Thymus (tissue), 11 donors: ENCODE data around the gene SRY. TPM values are rescaled to one million over a fixed set of nuclear protein-coding genes. Genes with fewer than 3 reads are reported as not detected.
A peak's percentile ranks its signal among the peaks of the same experiment; 100 is the strongest.

Experiments used
- DNase-seq, 9 donors: peaks; one replicate each; pipeline ENCODE4 v3.0.0-alpha.2; 2013; ENCODE audit warnings: low spot score in 9 of 9, low read depth in 6 of 9, missing footprints in 1 of 9
- H3K27ac ChIP-seq, 2 donors: one replicate each; pipeline ENCODE4 v1.5.1; 2013; ENCODE audit warnings: control low read depth in 1 of 2, low read depth in 1 of 2, low read length in 1 of 2, mild to moderate bottlenecking in 1 of 2, moderate library complexity in 1 of 2
- H3K27me3 ChIP-seq, 2 donors: one replicate each; pipeline ENCODE4 v1.5.1; 2013; ENCODE audit warnings: low read length in 1 of 2; ENCODE audit not compliant: control insufficient read depth in 2 of 2, insufficient read depth in 1 of 2
- H3K36me3 ChIP-seq, 2 donors: one replicate each; pipeline ENCODE4 v1.5.1; 2013; ENCODE audit warnings: low read length in 1 of 2, mild to moderate bottlenecking in 1 of 2, moderate library complexity in 1 of 2; ENCODE audit not compliant: control insufficient read depth in 2 of 2, insufficient read depth in 2 of 2
- H3K4me1 ChIP-seq, 2 donors: one replicate each; pipeline ENCODE4 v1.5.1; 2013; ENCODE audit warnings: low read length in 2 of 2; ENCODE audit not compliant: control insufficient read depth in 2 of 2, insufficient read depth in 2 of 2
- H3K4me3 ChIP-seq, 2 donors: one replicate each; pipeline ENCODE4 v1.5.1; 2013; ENCODE audit warnings: low read length in 2 of 2, control low read depth in 1 of 2, mild to moderate bottlenecking in 1 of 2
- H3K9me3 ChIP-seq, 2 donors: one replicate each; pipeline ENCODE4 v1.5.1; 2013; ENCODE audit warnings: low read length in 1 of 2, mild to moderate bottlenecking in 1 of 2; ENCODE audit not compliant: control insufficient read depth in 2 of 2, insufficient read depth in 1 of 2
- WGBS: extraction: QIAGEN DNeasy Blood & Tissue Kit; methylation state at CpG from one replicate; pipeline ENCODE4 v1.1.7; 2013; 5-methylcytosine and 5-hydroxymethylcytosine counted together
- polyA plus RNA-seq: library from polyadenylated mRNA; stranded (reverse); fragments of 200-250 nt; gene quantifications from one replicate; pipeline ENCODE4 v1.2.3, GENCODE V29; 2013
- total RNA-seq: library from RNA; stranded (reverse); fragments of 120-200 nt; gene quantifications from one replicate; pipeline ENCODE4 v1.2.4, GENCODE V29; 2013
- donor health status: healthy.

SRY gene
- total and polyA plus RNA-seq, 2 donors, result 1.3 TPM; not detected in 1

DNA sequence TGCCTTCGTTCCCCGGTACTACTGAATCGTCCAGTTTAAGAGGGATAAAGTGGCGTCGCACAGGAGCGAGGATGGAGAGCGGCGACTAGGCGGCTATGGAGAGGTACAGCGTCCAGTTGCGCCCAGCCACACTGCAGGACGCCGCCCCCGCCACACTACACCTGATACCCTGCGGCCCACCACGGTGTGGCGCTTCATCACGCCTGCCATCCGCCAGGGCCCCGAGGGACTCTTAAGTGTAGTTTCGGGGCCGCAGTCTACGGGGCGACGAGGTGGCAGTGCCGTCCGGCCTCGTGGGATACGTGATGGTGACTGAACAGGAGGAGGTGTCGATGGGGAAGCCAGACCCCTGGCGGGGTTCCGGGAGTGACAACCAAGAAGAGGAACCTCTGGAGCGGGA is 2.3 kb upstream of the SRY start:
- WGBS, result 90% methylated on average over 33 of the region's 33 CpGs
- no peaks in the 10 kb centered on the region for H3K9me3 ChIP-seq
- H3K27me3 ChIP-seq, result no peaks in the 10 kb centered on the region
- no peak for DNase-seq
- H3K4me1 ChIP-seq, result no peaks in the 10 kb centered on the region
- H3K36me3 ChIP-seq, result no peaks in the 10 kb centered on the region
- no peak overlapping the region for H3K27ac ChIP-seq
- no peak overlapping the region for H3K4me3 ChIP-seq

DNA sequence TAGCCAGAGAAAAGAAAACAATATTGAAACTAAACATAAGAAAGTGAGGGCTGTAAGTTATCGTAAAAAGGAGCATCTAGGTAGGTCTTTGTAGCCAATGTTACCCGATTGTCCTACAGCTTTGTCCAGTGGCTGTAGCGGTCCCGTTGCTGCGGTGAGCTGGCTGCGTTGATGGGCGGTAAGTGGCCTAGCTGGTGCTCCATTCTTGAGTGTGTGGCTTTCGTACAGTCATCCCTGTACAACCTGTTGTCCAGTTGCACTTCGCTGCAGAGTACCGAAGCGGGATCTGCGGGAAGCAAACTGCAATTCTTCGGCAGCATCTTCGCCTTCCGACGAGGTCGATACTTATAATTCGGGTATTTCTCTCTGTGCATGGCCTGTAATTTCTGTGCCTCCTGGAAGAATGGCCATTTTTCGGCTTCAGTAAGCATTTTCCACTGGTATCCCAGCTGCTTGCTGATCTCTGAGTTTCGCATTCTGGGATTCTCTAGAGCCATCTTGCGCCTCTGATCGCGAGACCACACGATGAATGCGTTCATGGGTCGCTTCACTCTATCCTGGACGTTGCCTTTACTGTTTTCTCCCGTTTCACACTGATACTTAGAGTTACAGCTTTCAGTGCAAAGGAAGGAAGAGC is 488 bp downstream of the SRY start:
- WGBS, result 19% methylated on average over 28 of the region's 28 CpGs
- Histone ChIP-seq H3K27ac (no peak overlapping the region), H3K4me1 (no peaks in the 10 kb centered on the region), H3K4me3 (peak overlapping the region in 1 of 2 donors; percentile 49), H3K36me3 (no peaks in the 10 kb centered on the region), H3K9me3 (no peaks in the 10 kb centered on the region), H3K27me3 (no peaks in the 10 kb centered on the region)
- DNase-seq, result no peak

Other genes with a start within 250 kb of the SRY start
- not detected for gene RPS4Y1, start 53.9 kb upstream of the SRY start, total RNA-seq
- gene RPS4Y1, start 53.9 kb upstream of the SRY start, polyA plus RNA-seq, result 607 TPM
- gene ZFY, start 147.7 kb upstream of the SRY start, total RNA-seq, result not detected
- gene ZFY, start 147.7 kb upstream of the SRY start, polyA plus RNA-seq, result 9.8 TPM